ENCODE results near the gene MALAT1.

GRCh38 chr11:65454311-65454695, 44.5 kb upstream of the MALAT1 start:
- no peak for TF ChIP-seq POLR2A (IDR thresholded peaks at IDR 0.05)
- TF ChIP-seq, protein P1, sequence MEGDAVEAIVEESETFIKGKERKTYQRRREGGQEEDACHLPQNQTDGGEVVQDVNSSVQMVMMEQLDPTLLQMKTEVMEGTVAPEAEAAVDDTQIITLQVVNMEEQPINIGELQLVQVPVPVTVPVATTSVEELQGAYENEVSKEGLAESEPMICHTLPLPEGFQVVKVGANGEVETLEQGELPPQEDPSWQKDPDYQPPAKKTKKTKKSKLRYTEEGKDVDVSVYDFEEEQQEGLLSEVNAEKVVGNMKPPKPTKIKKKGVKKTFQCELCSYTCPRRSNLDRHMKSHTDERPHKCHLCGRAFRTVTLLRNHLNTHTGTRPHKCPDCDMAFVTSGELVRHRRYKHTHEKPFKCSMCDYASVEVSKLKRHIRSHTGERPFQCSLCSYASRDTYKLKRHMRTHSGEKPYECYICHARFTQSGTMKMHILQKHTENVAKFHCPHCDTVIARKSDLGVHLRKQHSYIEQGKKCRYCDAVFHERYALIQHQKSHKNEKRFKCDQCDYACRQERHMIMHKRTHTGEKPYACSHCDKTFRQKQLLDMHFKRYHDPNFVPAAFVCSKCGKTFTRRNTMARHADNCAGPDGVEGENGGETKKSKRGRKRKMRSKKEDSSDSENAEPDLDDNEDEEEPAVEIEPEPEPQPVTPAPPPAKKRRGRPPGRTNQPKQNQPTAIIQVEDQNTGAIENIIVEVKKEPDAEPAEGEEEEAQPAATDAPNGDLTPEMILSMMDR (IDR thresholded peaks at IDR 0.05), result no peak

Data from heart left ventricle (tissue), 13 donors.